Calu3 (cell line): ENCODE measurements around the gene BMP8A. TPM values are rescaled to one million over a fixed set of nuclear protein-coding genes. Genes with fewer than 3 reads are reported as not detected.
"Not testable (repeated sequence)": the region's sequence is repeated elsewhere in the genome, so short reads cannot be mapped to it uniquely, and the experiment has no call there.

ENCODE experiments used
- BruUV-seq: library from RNA; stranded (reverse); fragments of 400-500 nt; replicated peaks from 2 replicates; lab custom pipeline; 2021; lab: Mats Ljungman, UMichigan
- CTCF ChIA-PET: fragments of 300-600 bp; sonication (Branson Sonifier 250); formaldehyde crosslinking; loops from one replicate; lab custom pipeline; 2022; ENCODE audit warnings: antibody characterized with exemption; lab: Charles Lee
- DNase-seq: peaks from one replicate; pipeline ENCODE4 v3.0.0; 2022
- H3K27ac Mint-ChIP-seq: one replicate; pipeline ENCODE4 v1.8.0; 2022; ENCODE audit warnings: mixed read lengths; ENCODE audit not compliant: unreplicated experiment
- H3K27me3 Mint-ChIP-seq: one replicate; pipeline ENCODE4 v1.8.0; 2022; ENCODE audit warnings: mixed read lengths; ENCODE audit not compliant: unreplicated experiment
- H3K36me3 Mint-ChIP-seq: one replicate; pipeline ENCODE4 v1.8.0; 2022; ENCODE audit warnings: mild to moderate bottlenecking, moderate library complexity, mixed read lengths; ENCODE audit not compliant: insufficient read depth, unreplicated experiment
- H3K4me1 Mint-ChIP-seq: one replicate; pipeline ENCODE4 v1.8.0; 2022; ENCODE audit warnings: mild to moderate bottlenecking, low read depth, mixed read lengths; ENCODE audit not compliant: unreplicated experiment
- H3K4me3 Mint-ChIP-seq: one replicate; pipeline ENCODE4 v1.8.0; 2022; ENCODE audit warnings: mild to moderate bottlenecking, low read depth, moderate library complexity, mixed read lengths; ENCODE audit not compliant: unreplicated experiment
- H3K9me3 Mint-ChIP-seq: one replicate; pipeline ENCODE4 v1.8.0; 2022; ENCODE audit warnings: low read depth, mixed read lengths; ENCODE audit not compliant: unreplicated experiment
- intact Hi-C: fragments of 100-400 bp; cut with micrococcal nuclease; formaldehyde crosslinking; loops from one replicate; pipeline ENCODE4 v1.10.0; 2022; ENCODE audit not compliant: unreplicated experiment
- total RNA-seq: library from RNA; stranded (reverse); gene quantifications from 2 replicates; pipeline ENCODE4 v1.2.3, GENCODE V29; 2022
- TF ChIP-seq, protein P1 (sequence below): fragments of 200-600 bp; IDR thresholded peaks from one replicate; pipeline ENCODE4 v1.8.0; 2022; ENCODE audit warnings: antibody characterized with exemption; ENCODE audit not compliant: unreplicated experiment

BMP8A gene
- total RNA-seq, 1 experiment from 2014 or later = 0.40 TPM

DNA sequence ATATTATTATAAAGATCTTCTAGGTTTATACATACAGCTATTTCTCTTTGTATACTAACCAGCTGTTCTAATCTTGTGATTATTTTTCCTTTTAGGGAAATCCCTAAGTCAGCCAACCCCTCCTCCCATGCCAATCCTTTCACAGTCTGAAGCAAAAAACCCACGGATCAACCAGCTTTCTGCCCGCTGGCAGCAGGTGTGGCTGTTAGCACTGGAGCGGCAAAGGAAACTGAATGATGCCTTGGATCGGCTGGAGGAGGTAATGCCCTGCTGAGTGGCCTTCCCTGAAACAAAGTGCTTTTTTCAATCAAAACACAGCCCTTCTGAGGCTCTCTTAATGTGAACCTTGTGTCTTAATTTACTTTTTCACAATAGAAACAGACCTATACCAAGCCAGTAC, 32.4 kb upstream of the BMP8A start:
- Mint-ChIP-seq H3K27ac (no peak overlapping the region), H3K36me3 (peaks cover 100% of the 10 kb centered on the region), H3K27me3 (no peaks in the 10 kb centered on the region), H3K4me3 (no peak overlapping the region), H3K9me3 (no peaks in the 10 kb centered on the region), H3K4me1 (no peaks in the 10 kb centered on the region)
- CTCF ChIA-PET = no interaction called here
- no TSS peak for BruUV-seq
- DNase-seq = no peak
- TF ChIP-seq, protein P1, sequence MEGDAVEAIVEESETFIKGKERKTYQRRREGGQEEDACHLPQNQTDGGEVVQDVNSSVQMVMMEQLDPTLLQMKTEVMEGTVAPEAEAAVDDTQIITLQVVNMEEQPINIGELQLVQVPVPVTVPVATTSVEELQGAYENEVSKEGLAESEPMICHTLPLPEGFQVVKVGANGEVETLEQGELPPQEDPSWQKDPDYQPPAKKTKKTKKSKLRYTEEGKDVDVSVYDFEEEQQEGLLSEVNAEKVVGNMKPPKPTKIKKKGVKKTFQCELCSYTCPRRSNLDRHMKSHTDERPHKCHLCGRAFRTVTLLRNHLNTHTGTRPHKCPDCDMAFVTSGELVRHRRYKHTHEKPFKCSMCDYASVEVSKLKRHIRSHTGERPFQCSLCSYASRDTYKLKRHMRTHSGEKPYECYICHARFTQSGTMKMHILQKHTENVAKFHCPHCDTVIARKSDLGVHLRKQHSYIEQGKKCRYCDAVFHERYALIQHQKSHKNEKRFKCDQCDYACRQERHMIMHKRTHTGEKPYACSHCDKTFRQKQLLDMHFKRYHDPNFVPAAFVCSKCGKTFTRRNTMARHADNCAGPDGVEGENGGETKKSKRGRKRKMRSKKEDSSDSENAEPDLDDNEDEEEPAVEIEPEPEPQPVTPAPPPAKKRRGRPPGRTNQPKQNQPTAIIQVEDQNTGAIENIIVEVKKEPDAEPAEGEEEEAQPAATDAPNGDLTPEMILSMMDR = no peak
- intact Hi-C loops = no loop called here

DNA sequence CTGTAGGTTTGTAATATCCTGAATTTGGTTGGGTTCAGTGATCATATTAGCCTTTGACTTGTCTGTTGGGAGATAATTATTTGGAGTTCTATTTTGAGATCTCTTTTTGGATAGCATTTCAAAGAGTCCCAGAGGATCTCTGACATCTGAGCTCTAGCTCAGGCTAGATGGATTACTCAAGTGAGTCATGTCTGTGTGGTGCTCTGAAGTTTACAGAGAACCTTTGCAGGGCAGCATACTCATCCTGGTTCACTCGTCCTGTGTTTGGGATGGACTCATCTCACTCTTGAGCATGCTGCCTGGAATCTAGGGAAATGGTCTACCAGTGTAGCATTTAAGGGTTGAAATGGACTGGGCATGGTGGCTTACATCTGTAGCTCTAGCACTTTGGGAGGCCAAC, 29.4 kb upstream of the BMP8A start:
- H3K4me3 Mint-ChIP-seq = no peak overlapping the region
- no peak for DNase-seq
- intact Hi-C loops = no loop called here
- no peaks in the 10 kb centered on the region for H3K9me3 Mint-ChIP-seq
- no peaks in the 10 kb centered on the region for H3K4me1 Mint-ChIP-seq
- TF ChIP-seq, protein P1 = no peak
- BruUV-seq = no TSS peak
- CTCF ChIA-PET = no interaction called here
- H3K36me3 Mint-ChIP-seq = peaks cover 99% of the 10 kb centered on the region
- H3K27ac Mint-ChIP-seq = peak overlapping the region; percentile 31
- H3K27me3 Mint-ChIP-seq = no peaks in the 10 kb centered on the region

DNA sequence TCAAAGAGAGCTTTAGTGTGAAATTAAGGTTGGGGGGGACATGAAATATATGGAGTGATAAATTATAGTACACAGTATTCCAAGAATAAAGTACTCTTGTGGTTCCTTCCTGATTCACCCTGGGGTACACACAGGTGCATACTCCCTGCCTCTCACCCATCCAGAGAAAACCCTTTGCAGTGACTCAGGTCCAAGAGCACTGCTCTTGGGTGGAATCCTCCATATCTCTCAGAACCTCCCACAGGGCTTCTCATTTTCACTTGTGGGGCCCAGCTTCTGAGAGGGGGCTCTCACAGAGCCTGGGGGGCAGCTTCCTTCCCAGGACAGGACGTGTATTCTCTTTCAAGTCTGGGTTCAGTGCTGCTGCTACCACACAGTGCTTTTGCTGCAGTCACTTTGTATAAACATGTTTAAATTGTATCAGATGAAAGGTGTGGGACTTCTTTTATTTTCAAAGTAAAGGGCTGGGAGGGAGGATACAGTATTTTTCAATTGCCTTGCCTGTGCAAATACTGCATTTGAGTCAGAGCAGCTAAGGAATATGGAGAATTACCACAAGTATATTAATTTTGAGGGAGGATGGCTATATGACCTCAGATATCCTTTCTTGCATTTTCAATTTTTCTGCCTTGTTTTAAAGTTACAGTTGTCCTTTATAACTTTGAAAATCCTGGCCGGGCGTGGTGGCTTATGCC, 24.9 kb upstream of the BMP8A start:
- Mint-ChIP-seq H3K27ac (no peak overlapping the region), H3K9me3 (no peaks in the 10 kb centered on the region), H3K4me1 (no peaks in the 10 kb centered on the region), H3K36me3 (peaks cover 97% of the 10 kb centered on the region), H3K4me3 (no peak overlapping the region), H3K27me3 (no peaks in the 10 kb centered on the region)
- intact Hi-C loops = no loop called here
- CTCF ChIA-PET = no interaction called here
- no TSS peak for BruUV-seq
- DNase-seq = no peak
- TF ChIP-seq, protein P1 = no peak

DNA sequence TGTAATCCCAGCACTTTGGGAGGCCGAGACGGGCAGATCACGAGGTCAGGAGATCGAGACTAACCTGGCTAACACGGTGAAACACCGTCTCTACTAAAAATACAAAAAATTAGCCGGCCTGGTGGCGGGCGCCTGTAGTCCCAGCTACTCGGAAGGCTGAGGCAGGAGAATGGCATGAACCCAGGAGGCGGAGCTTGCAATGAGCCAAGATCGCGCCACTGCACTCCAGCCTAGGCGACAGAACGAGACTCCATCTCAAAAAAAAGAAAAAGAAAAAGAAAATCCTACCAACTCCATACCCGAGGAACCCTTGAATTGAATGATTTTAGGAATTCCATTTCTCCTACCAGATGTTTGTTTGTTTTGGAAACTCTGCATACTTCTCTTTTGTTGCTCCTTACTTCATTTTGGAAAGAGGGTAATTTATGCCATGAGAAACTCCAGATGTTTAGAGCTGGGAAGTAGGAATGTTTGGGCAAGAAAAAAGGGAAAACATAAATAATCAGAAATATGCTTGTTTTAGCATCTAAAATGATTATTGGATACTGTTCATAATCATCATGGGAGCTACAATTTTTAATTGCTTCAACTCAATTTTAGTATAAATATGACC, 24.2 kb upstream of the BMP8A start:
- H3K9me3 Mint-ChIP-seq, DNase-seq, H3K27me3 Mint-ChIP-seq, H3K4me3 Mint-ChIP-seq, H3K4me1 Mint-ChIP-seq, H3K27ac Mint-ChIP-seq, intact Hi-C loops, CTCF ChIA-PET: not testable (repeated sequence)
- BruUV-seq = TSS peak; percentile 5
- H3K36me3 Mint-ChIP-seq = peaks cover 97% of the 10 kb centered on the region

DNA sequence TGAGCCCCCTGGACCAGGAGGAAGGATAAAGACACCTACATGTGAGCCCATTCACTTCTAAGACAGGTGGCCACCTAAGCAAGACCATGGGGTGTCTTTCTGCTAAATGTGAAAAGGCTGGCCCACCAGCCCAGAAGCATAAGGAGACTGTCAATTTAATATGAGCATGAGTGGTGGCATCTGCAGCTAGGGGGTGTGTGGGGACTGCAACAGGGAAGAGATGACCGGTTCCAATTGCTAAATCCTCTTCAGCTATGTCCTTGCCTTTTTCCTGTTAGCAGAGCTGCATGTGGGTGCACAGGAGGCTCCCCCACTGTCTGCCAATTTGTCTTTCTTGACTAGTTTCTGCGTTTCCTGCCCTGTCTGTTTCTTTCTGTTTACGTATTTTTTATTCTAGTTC, 22.3 kb upstream of the BMP8A start:
- Mint-ChIP-seq H3K9me3 (no peaks in the 10 kb centered on the region), H3K36me3 (peaks cover 92% of the 10 kb centered on the region), H3K27me3 (no peaks in the 10 kb centered on the region), H3K4me1 (peaks cover 7% of the 10 kb centered on the region), H3K4me3 (no peak overlapping the region), H3K27ac (no peak overlapping the region)
- TF ChIP-seq, protein P1 = no peak
- no TSS peak for BruUV-seq
- no peak for DNase-seq
- intact Hi-C loops = no loop called here
- CTCF ChIA-PET = interaction anchor here (0.5 to 0.6 kb wide), 3 partner anchors 135 to 1082 kb away, joined by 3 to 4 read pairs (median 4); no protein-coding TSS in a partner anchor
